Activated T-cell treated with anti-CD3 and anti-CD28 coated beads for 24 hours (primary cell): ENCODE measurements around the gene MBNL1.
"Not testable (repeated sequence)": the region's sequence is repeated elsewhere in the genome, so short reads cannot be mapped to it uniquely, and the experiment has no call there.

Experiments used
- DNase-seq: peaks from one replicate; pipeline ENCODE4 v3.0.0-alpha.2; 2020; ENCODE audit warnings: low read depth

The MBNL1 gene

GRCh38 chr3:152404976-152405375, 136.2 kb downstream of the MBNL1 start:
- DNase-seq, result no peak

- DNase-seq, result no peak
These were observed 137.4 kb downstream of the MBNL1 start for GRCh38 chr3:152405915-152406802.

GRCh38 chr3:152413240-152413639, 144.5 kb downstream of the MBNL1 start:
- DNase-seq, result no peak

DNA sequence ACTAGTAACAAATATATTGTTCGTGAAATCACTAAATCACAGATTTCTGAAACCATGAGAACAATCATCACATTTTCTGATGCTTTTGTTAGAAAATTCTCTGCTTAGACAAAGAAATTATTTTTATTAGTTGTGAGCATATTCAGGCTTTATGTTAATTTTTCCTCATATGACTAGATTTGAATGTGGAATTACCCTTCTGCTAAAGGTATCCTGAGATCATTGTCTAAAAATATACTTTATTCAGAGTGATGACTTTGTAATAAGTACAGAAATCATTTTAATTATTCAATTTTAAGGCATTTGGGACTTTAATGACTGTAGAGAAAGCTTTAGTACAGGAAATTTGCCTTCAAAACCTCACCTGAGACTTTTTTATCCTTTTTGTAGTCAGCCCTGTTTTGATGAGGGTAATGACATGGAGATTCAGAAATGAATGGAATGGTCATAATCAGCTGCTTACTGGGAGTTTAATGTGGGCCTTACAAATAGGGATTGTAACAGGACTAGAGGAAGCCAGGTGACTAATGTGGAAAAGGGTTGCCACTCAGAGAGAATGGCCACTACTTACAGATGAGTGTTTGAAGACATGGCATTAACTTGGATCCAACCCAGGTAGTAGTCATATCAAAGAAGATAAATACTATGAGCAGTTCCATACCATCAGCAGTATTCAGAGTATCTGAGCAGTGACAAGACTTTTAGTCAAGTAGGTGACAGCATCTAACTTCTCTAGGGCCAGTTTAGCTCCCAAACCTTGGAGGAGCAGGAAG, 148.3 kb downstream of the MBNL1 start:
- no peak for DNase-seq

DNA sequence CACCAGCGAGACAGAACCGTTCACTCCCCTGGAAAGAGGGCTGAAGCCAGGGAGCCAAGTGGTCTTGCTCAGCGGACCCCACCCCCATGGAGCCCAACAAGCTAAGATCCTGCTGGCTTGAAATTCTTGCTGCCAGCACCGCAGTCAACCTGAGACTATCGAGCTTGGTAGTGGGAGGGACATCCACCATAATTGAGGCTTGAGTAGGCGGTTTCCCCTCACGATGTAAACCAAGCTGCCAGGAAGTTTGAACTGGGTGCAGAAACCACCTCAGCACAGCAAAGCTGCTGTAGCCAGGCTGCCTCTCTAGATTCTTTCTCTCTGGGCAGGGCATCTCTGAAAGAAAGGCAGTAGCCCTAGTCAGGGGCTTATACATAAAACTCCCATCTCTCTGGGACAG, 151.0 kb downstream of the MBNL1 start:
- DNase-seq, result no peak

DNA sequence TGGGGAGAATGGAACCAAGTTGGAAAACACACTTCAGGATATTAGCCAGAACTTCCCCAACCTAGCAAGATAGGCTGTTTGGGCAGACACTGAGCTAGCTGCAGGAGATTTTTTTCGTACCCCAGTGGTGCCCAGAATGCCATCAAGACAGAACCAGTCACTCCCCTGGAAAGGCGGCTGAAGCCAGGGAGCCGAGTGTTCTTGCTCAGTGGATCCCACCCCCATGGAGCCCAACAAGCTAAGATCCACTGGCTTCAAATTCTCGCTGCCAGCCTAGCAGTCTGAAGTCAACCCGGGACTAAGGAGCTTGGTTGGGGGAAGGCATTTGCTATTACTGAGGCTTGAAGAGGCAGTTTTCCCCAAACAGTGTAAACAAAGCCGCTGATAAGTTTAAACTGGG, 152.4 kb downstream of the MBNL1 start:
- no peak for DNase-seq

DNA sequence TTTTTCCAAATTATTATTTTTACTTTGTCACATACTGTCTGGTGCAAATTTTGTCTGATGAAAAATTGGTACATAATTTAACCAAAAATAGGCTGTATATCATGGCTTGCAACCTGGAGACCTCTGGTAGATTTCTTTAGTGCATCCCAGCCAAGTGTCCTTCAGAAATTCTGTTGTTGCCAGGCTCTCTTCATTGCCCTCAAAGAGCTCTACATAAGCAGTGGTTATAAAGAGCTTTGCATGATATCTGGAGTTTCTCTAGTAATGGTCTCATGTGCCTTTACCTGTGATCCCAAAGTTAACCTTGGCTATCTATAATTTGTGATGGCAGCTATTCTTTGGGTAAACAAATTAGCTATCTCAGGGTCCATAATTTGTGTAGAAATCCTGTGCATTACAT, 157.7 kb downstream of the MBNL1 start:
- DNase-seq, result no peak

DNA sequence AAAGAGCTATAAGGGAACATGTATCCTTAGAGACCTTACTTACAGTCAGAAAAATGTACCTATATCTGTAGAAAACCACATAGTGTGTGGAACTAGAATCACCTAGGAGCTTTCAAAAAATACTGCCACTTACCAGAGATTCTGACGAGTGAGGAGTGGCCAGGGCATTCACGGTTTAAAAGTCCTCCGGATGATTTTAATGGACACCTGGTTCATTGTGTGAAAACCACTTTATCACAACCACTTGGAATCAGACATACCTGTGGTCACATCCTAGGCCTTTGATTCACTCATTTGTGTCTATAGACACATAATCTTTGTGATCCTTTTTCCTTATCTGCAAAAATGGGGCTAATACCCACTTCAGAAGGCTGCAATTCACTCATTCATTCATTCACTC, 159.8 kb downstream of the MBNL1 start:
- DNase-seq, result no peak

- no peak for DNase-seq
These were observed 161.7 kb downstream of the MBNL1 start for GRCh38 chr3:152430223-152431002.

DNA sequence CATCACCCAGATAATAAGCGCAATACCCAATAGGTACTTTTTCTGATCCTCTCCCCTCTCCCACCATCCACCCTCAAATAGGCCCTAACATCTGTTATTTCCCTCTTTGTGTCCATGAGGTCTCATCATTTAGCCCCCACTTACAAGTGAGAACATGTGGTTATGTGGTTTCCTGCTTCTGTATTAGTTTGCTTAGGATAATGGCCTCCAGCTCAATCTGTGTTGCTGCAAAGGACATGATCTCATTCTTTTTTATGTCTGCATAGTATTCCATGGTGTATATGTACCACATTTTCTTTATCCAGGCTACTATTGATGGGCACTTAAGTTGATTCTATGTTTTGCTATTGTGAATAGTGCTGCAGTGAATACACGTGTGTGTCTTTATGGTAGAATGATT, 165.4 kb downstream of the MBNL1 start:
- no peak for DNase-seq

DNA sequence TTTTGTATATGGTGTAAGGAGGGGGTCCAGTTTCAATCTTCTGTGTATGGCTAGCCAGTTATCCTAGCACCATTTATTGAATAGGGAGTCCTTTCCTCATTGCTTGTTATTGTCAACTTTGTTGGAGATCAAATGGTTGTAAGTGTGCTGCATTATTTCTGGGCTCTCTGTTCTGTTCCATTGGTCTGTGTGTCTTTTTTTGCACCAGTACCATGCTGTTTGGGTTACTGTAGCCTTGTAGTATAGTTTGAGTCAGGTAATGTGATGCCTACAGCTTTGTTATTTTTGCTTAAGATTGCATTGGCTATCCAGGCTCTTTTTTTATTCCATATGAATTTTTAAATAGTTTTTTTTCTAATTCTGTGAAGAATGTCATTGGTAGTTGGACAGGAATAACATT, 166.5 kb downstream of the MBNL1 start:
- not testable (repeated sequence) for DNase-seq

GRCh38 chr3:152436707-152437590, 168.2 kb downstream of the MBNL1 start:
- no peak for DNase-seq

- no peak for DNase-seq
These were observed 169.5 kb downstream of the MBNL1 start for GRCh38 chr3:152438181-152438580.

DNA sequence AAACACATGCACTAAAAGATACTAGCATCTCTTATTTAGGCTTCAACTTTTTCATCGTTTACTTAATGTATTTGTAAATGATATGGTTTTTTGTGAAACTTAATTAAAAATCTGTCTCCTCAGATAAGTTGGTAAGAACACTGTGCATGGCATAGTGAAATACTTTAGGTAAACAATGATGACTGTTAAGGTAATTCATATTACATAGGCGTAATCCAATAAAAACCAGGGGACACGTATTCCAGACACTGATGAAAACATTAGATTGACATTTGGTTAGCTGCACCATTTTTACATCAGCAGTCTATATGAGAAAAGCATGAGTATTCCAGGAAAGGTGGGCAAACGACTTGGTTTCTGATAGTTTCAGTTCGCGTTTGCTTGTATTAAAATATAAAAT, 170.0 kb downstream of the MBNL1 start:
- DNase-seq, result no peak

- DNase-seq, result not testable (repeated sequence)
These were observed 171.5 kb downstream of the MBNL1 start for GRCh38 chr3:152440243-152440642.

GRCh38 chr3:152443212-152444023, 174.7 kb downstream of the MBNL1 start:
- DNase-seq, result no peak

DNA sequence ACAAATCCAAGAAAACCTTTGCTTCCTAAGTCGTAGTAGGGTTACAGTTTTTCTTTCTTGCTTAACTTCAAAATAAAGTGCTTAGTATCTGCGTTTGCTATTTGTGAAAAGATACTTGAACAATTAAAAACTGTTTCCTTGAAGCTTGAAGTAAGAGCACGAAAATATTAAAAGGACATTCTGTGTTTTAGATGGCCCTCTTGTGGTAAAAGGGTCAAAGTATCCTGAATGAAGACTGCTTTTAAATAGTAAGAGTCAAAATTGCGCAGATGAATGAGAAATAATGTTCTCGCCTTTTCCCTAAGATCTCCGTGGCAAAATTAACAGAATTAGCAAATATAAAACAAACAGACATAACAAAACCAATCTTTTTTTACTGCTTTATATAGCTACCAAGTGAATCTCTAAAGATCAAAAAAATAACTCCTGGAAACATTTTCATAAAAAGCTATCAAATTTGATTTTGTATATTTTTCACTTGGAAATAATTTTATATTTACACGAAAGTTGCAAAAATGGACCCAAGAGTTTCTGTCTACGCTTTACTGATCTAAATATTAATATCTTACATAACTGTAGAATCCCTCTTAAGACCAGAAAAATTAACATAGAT, 175.4 kb downstream of the MBNL1 start:
- no peak for DNase-seq

GRCh38 chr3:152445212-152445611, 176.5 kb downstream of the MBNL1 start:
- no peak for DNase-seq

- no peak for DNase-seq
These were observed 177.8 kb downstream of the MBNL1 start for GRCh38 chr3:152446495-152446894.

- no peak for DNase-seq
These were observed 178.8 kb downstream of the MBNL1 start for GRCh38 chr3:152447511-152447910.
